WTC11 (cell line): ENCODE data around the gene CHST3. TPM values are rescaled to one million over a fixed set of nuclear protein-coding genes. Genes with fewer than 3 reads are reported as not detected.

Experiments
- ATAC-seq: fragments of 200-7000 bp; cut with Tn5 transposase; 2 replicates; pipeline ENCODE4 v1.10.0; 2021; ENCODE audit warnings: mild to moderate bottlenecking, moderate library complexity
- CTCF ChIA-PET: fragments of 300-600 bp; sonication (Branson Sonifier 250); formaldehyde crosslinking; loops from one replicate; lab custom pipeline; 2021; ENCODE audit warnings: antibody characterized with exemption; lab: Charles Lee
- POLR2A ChIA-PET: fragments of 350-600 bp; sonication (Branson Sonifier 250); formaldehyde crosslinking; loops from one replicate; lab custom pipeline; 2021; ENCODE audit warnings: antibody characterized with exemption; lab: Charles Lee
- DNase-seq: peaks from one replicate; pipeline ENCODE4 v3.0.0; 2021; ENCODE audit warnings: low spot score
- H3K27ac Mint-ChIP-seq: 2 replicates; pipeline ENCODE4 v1.8.0; 2021; ENCODE audit warnings: mixed read lengths
- H3K27me3 Mint-ChIP-seq: 2 replicates; pipeline ENCODE4 v1.8.0; 2021; ENCODE audit warnings: low read depth, mild to moderate bottlenecking, moderate library complexity, mixed read lengths
- H3K36me3 Mint-ChIP-seq: 2 replicates; pipeline ENCODE4 v1.8.0; 2021; ENCODE audit warnings: mixed read lengths
- H3K4me1 Mint-ChIP-seq: 2 replicates; pipeline ENCODE4 v1.8.0; 2022; ENCODE audit warnings: mixed read lengths
- H3K4me3 Mint-ChIP-seq: 2 replicates; pipeline ENCODE4 v1.8.0; 2021; ENCODE audit warnings: mild to moderate bottlenecking, moderate library complexity, mixed read lengths
- H3K9me3 Mint-ChIP-seq: 2 replicates; pipeline ENCODE4 v1.8.0; 2021; ENCODE audit warnings: mixed read lengths
- ELF4 ChIP-seq: sonication (generic); formaldehyde crosslinking; IDR thresholded peaks from 2 replicates; pipeline ENCODE4 v1.8.1; 2022; ENCODE audit warnings: low read depth, mild to moderate bottlenecking, moderate library complexity, missing genetic modification reagents
- EMX1 ChIP-seq: fragments of 250-450 bp; sonication (Bioruptor Pico); IDR thresholded peaks from 2 replicates; pipeline ENCODE4 v1.8.0; 2021; ENCODE audit warnings: mild to moderate bottlenecking
- FOXK1 ChIP-seq: sonication (generic); formaldehyde crosslinking; IDR thresholded peaks from 2 replicates; pipeline ENCODE4 v1.8.0; 2022; ENCODE audit warnings: mild to moderate bottlenecking, moderate library complexity, missing genetic modification reagents
- FOXP1 ChIP-seq: sonication (generic); formaldehyde crosslinking; IDR thresholded peaks from 2 replicates; pipeline ENCODE4 v1.8.0; 2022; ENCODE audit warnings: missing genetic modification reagents, mild to moderate bottlenecking, moderate library complexity, borderline replicate concordance
- KAT7 ChIP-seq: sonication (generic); formaldehyde crosslinking; IDR thresholded peaks from 2 replicates; pipeline ENCODE4 v1.8.1; 2023; ENCODE audit warnings: missing genetic modification reagents, mild to moderate bottlenecking, borderline replicate concordance
- SMAD3 ChIP-seq: sonication (generic); formaldehyde crosslinking; IDR thresholded peaks from 2 replicates; pipeline ENCODE4 v1.8.0; 2022; ENCODE audit warnings: missing genetic modification reagents, mild to moderate bottlenecking, borderline replicate concordance
- SMAD4 ChIP-seq: sonication (generic); formaldehyde crosslinking; IDR thresholded peaks from 2 replicates; pipeline ENCODE4 v1.8.0; 2022; ENCODE audit warnings: mild to moderate bottlenecking, missing genetic modification reagents
- TEAD1 ChIP-seq: sonication (generic); formaldehyde crosslinking; IDR thresholded peaks from 2 replicates; pipeline ENCODE4 v1.8.0; 2022; ENCODE audit warnings: mild to moderate bottlenecking, missing genetic modification reagents
- ZNF138 ChIP-seq: sonication (generic); formaldehyde crosslinking; conservative IDR thresholded peaks from 2 replicates; pipeline ENCODE4 v1.8.1; 2022; ENCODE audit warnings: mild to moderate bottlenecking, moderate library complexity, missing genetic modification reagents
- ZNF416 ChIP-seq: fragments of 250-450 bp; sonication (Bioruptor Pico); IDR thresholded peaks from 2 replicates; pipeline ENCODE4 v1.9.0; 2021; ENCODE audit warnings: mild to moderate bottlenecking, inconsistent platforms
- total RNA-seq: library from RNA; stranded (reverse); gene quantifications from 3 replicates; pipeline ENCODE4 v1.2.3, GENCODE V29; 2021
- TF ChIP-seq, protein P1 (sequence below): sonication (generic); formaldehyde crosslinking; IDR thresholded peaks from 2 replicates; pipeline ENCODE4 v1.8.1; 2023; ENCODE audit warnings: mild to moderate bottlenecking, missing genetic modification reagents
- TF ChIP-seq, protein P2 (sequence below): sonication (generic); formaldehyde crosslinking; IDR thresholded peaks from 2 replicates; pipeline ENCODE4 v1.8.1; 2023; ENCODE audit warnings: mild to moderate bottlenecking, missing genetic modification reagents, borderline replicate concordance
- TF ChIP-seq, protein P3 (sequence below): sonication (generic); formaldehyde crosslinking; IDR thresholded peaks from 2 replicates; pipeline ENCODE4 v1.8.0; 2022; ENCODE audit warnings: mild to moderate bottlenecking, missing genetic modification reagents
- TF ChIP-seq, protein P4 (sequence below): sonication (generic); formaldehyde crosslinking; IDR thresholded peaks from 2 replicates; pipeline ENCODE4 v1.8.1; 2023; ENCODE audit warnings: mild to moderate bottlenecking, moderate library complexity, missing genetic modification reagents
- TF ChIP-seq, protein P5 (sequence below): sonication (generic); formaldehyde crosslinking; IDR thresholded peaks from 2 replicates; pipeline ENCODE4 v1.8.0; 2023; ENCODE audit warnings: missing genetic modification reagents
- TF ChIP-seq, protein P6 (sequence below): sonication (generic); formaldehyde crosslinking; IDR thresholded peaks from 2 replicates; pipeline ENCODE4 v1.8.1; 2022; ENCODE audit warnings: low read depth, missing genetic modification reagents, borderline replicate concordance
- TF ChIP-seq, protein P7 (sequence below): fragments of 250-450 bp; sonication (Bioruptor Pico); IDR thresholded peaks from 2 replicates; pipeline ENCODE4 v1.9.0; 2021; ENCODE audit warnings: moderate library complexity, mild to moderate bottlenecking, inconsistent platforms, borderline replicate concordance
- TF ChIP-seq, protein P8 (sequence below): fragments of 200-600 bp; IDR thresholded peaks from 2 replicates; pipeline ENCODE4 v1.8.0; 2022; ENCODE audit warnings: antibody characterized with exemption

CHST3 gene
- total RNA-seq, 1 experiment from 2014 or later = 7.0 TPM

DNA sequence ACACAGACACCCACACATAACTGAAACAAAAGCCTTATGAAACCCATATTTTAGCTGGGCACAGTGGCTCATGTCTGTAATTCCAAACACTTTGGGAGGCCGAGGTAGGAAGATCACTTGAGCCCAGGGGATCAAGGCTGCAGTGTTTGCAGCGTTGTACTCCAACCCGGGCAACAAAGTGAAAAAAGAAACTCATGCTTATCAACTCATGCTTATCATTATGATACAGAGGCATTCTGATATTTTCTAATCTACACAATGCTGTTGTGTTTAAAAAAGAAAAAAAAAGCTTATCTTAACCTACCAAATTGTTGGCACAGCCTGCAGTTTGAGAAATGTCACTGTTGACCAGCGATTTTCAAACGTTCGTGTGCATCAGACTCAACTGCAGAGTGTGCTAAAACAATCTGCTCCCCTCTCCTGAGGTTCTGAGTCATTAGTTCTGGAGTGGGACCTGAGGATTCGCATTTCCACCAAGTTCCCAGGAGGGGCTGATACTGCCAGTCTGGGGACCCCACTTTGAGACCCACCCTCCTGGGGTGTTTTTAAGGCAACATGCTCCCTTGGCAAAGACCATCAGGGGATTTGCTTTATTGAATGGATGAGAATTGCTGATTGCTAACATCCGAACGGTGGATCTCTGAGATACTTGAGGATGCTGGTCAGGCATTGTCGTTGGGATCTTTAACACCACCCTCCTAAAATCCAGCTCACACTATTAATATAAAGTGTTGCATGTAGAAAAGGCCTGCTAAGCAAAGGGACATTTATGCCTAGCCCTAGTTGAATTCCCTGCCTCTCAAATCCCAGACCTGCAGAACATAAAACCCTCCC is 16.2 kb downstream of the CHST3 start (continued):
- TF ChIP-seq, protein P1, sequence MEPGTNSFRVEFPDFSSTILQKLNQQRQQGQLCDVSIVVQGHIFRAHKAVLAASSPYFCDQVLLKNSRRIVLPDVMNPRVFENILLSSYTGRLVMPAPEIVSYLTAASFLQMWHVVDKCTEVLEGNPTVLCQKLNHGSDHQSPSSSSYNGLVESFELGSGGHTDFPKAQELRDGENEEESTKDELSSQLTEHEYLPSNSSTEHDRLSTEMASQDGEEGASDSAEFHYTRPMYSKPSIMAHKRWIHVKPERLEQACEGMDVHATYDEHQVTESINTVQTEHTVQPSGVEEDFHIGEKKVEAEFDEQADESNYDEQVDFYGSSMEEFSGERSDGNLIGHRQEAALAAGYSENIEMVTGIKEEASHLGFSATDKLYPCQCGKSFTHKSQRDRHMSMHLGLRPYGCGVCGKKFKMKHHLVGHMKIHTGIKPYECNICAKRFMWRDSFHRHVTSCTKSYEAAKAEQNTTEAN (CRISPR knock-in tag) = no peak
- no peak for TF ChIP-seq EMX1 (CRISPR knock-in tag)
- TF ChIP-seq SMAD3 (CRISPR knock-in tag) = no peak
- no peak for TF ChIP-seq FOXK1
- TF ChIP-seq, protein P2, sequence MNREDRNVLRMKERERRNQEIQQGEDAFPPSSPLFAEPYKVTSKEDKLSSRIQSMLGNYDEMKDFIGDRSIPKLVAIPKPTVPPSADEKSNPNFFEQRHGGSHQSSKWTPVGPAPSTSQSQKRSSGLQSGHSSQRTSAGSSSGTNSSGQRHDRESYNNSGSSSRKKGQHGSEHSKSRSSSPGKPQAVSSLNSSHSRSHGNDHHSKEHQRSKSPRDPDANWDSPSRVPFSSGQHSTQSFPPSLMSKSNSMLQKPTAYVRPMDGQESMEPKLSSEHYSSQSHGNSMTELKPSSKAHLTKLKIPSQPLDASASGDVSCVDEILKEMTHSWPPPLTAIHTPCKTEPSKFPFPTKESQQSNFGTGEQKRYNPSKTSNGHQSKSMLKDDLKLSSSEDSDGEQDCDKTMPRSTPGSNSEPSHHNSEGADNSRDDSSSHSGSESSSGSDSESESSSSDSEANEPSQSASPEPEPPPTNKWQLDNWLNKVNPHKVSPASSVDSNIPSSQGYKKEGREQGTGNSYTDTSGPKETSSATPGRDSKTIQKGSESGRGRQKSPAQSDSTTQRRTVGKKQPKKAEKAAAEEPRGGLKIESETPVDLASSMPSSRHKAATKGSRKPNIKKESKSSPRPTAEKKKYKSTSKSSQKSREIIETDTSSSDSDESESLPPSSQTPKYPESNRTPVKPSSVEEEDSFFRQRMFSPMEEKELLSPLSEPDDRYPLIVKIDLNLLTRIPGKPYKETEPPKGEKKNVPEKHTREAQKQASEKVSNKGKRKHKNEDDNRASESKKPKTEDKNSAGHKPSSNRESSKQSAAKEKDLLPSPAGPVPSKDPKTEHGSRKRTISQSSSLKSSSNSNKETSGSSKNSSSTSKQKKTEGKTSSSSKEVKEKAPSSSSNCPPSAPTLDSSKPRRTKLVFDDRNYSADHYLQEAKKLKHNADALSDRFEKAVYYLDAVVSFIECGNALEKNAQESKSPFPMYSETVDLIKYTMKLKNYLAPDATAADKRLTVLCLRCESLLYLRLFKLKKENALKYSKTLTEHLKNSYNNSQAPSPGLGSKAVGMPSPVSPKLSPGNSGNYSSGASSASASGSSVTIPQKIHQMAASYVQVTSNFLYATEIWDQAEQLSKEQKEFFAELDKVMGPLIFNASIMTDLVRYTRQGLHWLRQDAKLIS (CRISPR knock-in tag) = no peak
- TF ChIP-seq FOXP1 (CRISPR knock-in tag) = no peak

DNA sequence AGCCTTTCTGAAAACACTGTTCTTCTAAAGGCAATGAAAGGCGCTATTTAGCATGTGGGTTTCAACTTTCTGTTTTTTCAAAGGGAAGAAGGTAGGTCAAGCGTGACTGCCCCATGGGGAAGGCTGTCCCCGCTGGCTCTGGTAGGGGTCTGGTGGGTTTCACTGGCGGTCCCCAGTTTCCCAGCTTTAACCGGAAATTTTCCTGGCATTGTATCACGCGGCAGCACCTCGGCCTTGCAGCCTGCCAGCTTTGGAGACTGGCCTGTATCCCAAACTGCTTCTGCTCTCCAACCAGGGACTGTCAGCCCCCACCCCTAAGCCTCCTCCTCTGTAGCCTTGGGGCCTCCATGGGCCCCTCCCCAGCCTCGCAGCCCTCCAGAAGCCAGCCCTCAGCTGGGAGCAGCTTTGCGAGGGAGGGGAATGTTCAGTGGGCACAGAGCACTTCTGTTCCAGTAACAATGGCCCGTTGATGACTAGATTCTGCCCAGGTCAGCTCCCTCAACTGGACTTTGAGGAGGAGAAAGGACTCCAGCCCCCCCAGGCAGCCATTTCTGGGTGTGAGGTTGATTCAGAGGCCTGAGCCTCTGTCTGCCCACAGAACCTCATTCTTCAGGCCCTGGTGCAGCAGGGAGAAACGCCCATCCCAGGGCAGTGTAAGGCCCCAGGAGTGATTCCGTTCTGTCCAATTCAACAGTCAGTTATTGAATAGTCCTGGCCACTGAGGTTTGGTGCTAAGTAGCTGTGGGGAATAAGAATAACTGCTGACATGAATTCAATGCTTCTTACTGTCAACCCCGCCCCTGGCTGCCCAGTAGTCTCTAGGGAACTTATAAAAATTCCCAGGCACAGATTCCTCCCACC is 17.1 kb downstream of the CHST3 start:
- Mint-ChIP-seq H3K27ac (no peak overlapping the region), H3K36me3 (no peaks in the 10 kb centered on the region), H3K9me3 (no peaks in the 10 kb centered on the region), H3K4me1 (peaks cover 27% of the 10 kb centered on the region), H3K4me3 (no peak overlapping the region), H3K27me3 (no peaks in the 10 kb centered on the region)
- DNase-seq (no peak), ATAC-seq (no peak)
- ChIA-PET CTCF (interaction anchor here (1.1 to 3.6 kb wide), 6 partner anchors 17 to 356 kb away, joined by 3 to 18 read pairs (median 10); no protein-coding TSS in a partner anchor), POLR2A (no interaction called here)
- TF ChIP-seq, protein P3, sequence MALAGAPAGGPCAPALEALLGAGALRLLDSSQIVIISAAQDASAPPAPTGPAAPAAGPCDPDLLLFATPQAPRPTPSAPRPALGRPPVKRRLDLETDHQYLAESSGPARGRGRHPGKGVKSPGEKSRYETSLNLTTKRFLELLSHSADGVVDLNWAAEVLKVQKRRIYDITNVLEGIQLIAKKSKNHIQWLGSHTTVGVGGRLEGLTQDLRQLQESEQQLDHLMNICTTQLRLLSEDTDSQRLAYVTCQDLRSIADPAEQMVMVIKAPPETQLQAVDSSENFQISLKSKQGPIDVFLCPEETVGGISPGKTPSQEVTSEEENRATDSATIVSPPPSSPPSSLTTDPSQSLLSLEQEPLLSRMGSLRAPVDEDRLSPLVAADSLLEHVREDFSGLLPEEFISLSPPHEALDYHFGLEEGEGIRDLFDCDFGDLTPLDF (CRISPR knock-in tag) = no peak
- TF ChIP-seq ELF4 = no peak
- TF ChIP-seq, protein P4, sequence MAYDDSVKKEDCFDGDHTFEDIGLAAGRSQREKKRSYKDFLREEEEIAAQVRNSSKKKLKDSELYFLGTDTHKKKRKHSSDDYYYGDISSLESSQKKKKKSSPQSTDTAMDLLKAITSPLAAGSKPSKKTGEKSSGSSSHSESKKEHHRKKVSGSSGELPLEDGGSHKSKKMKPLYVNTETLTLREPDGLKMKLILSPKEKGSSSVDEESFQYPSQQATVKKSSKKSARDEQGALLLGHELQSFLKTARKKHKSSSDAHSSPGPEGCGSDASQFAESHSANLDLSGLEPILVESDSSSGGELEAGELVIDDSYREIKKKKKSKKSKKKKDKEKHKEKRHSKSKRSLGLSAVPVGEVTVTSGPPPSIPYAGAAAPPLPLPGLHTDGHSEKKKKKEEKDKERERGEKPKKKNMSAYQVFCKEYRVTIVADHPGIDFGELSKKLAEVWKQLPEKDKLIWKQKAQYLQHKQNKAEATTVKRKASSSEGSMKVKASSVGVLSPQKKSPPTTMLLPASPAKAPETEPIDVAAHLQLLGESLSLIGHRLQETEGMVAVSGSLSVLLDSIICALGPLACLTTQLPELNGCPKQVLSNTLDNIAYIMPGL (CRISPR knock-in tag) = no peak
- TF ChIP-seq, protein P5, sequence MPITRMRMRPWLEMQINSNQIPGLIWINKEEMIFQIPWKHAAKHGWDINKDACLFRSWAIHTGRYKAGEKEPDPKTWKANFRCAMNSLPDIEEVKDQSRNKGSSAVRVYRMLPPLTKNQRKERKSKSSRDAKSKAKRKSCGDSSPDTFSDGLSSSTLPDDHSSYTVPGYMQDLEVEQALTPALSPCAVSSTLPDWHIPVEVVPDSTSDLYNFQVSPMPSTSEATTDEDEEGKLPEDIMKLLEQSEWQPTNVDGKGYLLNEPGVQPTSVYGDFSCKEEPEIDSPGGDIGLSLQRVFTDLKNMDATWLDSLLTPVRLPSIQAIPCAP (CRISPR knock-in tag) = no peak
- TF ChIP-seq ZNF138 (CRISPR knock-in tag) = no peak
- TF ChIP-seq, protein P6, sequence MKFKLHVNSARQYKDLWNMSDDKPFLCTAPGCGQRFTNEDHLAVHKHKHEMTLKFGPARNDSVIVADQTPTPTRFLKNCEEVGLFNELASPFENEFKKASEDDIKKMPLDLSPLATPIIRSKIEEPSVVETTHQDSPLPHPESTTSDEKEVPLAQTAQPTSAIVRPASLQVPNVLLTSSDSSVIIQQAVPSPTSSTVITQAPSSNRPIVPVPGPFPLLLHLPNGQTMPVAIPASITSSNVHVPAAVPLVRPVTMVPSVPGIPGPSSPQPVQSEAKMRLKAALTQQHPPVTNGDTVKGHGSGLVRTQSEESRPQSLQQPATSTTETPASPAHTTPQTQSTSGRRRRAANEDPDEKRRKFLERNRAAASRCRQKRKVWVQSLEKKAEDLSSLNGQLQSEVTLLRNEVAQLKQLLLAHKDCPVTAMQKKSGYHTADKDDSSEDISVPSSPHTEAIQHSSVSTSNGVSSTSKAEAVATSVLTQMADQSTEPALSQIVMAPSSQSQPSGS = no peak
- TF ChIP-seq, protein P7, sequence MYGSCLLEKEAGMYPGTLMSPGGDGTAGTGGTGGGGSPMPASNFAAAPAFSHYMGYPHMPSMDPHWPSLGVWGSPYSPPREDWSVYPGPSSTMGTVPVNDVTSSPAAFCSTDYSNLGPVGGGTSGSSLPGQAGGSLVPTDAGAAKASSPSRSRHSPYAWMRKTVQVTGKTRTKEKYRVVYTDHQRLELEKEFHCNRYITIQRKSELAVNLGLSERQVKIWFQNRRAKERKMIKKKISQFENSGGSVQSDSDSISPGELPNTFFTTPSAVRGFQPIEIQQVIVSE (CRISPR knock-in tag) = no peak
- TF ChIP-seq, protein P8, sequence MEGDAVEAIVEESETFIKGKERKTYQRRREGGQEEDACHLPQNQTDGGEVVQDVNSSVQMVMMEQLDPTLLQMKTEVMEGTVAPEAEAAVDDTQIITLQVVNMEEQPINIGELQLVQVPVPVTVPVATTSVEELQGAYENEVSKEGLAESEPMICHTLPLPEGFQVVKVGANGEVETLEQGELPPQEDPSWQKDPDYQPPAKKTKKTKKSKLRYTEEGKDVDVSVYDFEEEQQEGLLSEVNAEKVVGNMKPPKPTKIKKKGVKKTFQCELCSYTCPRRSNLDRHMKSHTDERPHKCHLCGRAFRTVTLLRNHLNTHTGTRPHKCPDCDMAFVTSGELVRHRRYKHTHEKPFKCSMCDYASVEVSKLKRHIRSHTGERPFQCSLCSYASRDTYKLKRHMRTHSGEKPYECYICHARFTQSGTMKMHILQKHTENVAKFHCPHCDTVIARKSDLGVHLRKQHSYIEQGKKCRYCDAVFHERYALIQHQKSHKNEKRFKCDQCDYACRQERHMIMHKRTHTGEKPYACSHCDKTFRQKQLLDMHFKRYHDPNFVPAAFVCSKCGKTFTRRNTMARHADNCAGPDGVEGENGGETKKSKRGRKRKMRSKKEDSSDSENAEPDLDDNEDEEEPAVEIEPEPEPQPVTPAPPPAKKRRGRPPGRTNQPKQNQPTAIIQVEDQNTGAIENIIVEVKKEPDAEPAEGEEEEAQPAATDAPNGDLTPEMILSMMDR = no peak
- TF ChIP-seq ZNF416 (CRISPR knock-in tag) = no peak
- TF ChIP-seq TEAD1 (CRISPR knock-in tag) = no peak
- no peak for TF ChIP-seq KAT7 (CRISPR knock-in tag)
- no peak for TF ChIP-seq SMAD4 (CRISPR knock-in tag)
